AG08395 (cell line): ENCODE measurements around the gene CATSPER3.

Experiments
- DNase-seq: peaks from one replicate; pipeline ENCODE4 v3.0.0; 2012; ENCODE audit warnings: mixed read lengths, low spot score

Gene CATSPER3

GRCh38 chr5:135041726-135042125 lies 74.0 kb downstream of the CATSPER3 start:
- no peak for DNase-seq

- no peak for DNase-seq
Measured at GRCh38 chr5:135042595-135042994, 74.9 kb downstream of the CATSPER3 start.

- no peak for DNase-seq
Measured at GRCh38 chr5:135045488-135045887, 77.8 kb downstream of the CATSPER3 start.

- no peak for DNase-seq
Measured at GRCh38 chr5:135046661-135047346, 79.1 kb downstream of the CATSPER3 start.

GRCh38 chr5:135047347-135047695 lies 79.6 kb downstream of the CATSPER3 start:
- no peak for DNase-seq

- DNase-seq, result no peak
Measured at GRCh38 chr5:135048286-135048685, 80.6 kb downstream of the CATSPER3 start.

GRCh38 chr5:135048930-135049329 lies 81.2 kb downstream of the CATSPER3 start:
- no peak for DNase-seq

GRCh38 chr5:135050244-135050767 lies 82.6 kb downstream of the CATSPER3 start:
- no peak for DNase-seq

GRCh38 chr5:135051399-135051798 lies 83.7 kb downstream of the CATSPER3 start:
- DNase-seq, result no peak

GRCh38 chr5:135051872-135052271 lies 84.2 kb downstream of the CATSPER3 start:
- no peak for DNase-seq

GRCh38 chr5:135052511-135053145 lies 84.9 kb downstream of the CATSPER3 start:
- no peak for DNase-seq

GRCh38 chr5:135053278-135053677 lies 85.6 kb downstream of the CATSPER3 start:
- DNase-seq, result no peak

GRCh38 chr5:135053989-135054388 lies 86.3 kb downstream of the CATSPER3 start:
- no peak for DNase-seq

- DNase-seq, result no peak
Measured at GRCh38 chr5:135054546-135054945, 86.8 kb downstream of the CATSPER3 start.

- DNase-seq, result no peak
Measured at GRCh38 chr5:135055396-135055795, 87.7 kb downstream of the CATSPER3 start.

GRCh38 chr5:135056316-135057030 lies 88.8 kb downstream of the CATSPER3 start:
- no peak for DNase-seq

- no peak for DNase-seq
Measured at GRCh38 chr5:135057233-135057632, 89.5 kb downstream of the CATSPER3 start.

- DNase-seq, result no peak
Measured at GRCh38 chr5:135058331-135058732, 90.6 kb downstream of the CATSPER3 start.

GRCh38 chr5:135059000-135059923 lies 91.6 kb downstream of the CATSPER3 start:
- DNase-seq, result no peak

GRCh38 chr5:135060021-135060420 lies 92.3 kb downstream of the CATSPER3 start:
- DNase-seq, result no peak

- DNase-seq, result no peak
Measured at GRCh38 chr5:135061001-135061400, 93.3 kb downstream of the CATSPER3 start.
